A673 (cell line): Measurements from ENCODE around the gene FHIT. TPM values are rescaled to one million over a fixed set of nuclear protein-coding genes. Genes with fewer than 3 reads are reported as not detected.

Source experiments
- BruUV-seq: library from RNA; stranded (reverse); fragments of 400-500 nt; replicated peaks from 2 replicates; lab custom pipeline; 2021; lab: Mats Ljungman, UMichigan
- CTCF ChIA-PET: fragments of 300-600 bp; sonication (Branson Sonifier 250); formaldehyde crosslinking; loops from one replicate; lab custom pipeline; 2022; ENCODE audit warnings: antibody characterized with exemption; lab: Charles Lee
- POLR2A ChIA-PET: fragments of 300-600 bp; sonication (Branson Sonifier 250); formaldehyde crosslinking; loops from one replicate; lab custom pipeline; 2022; ENCODE audit warnings: antibody characterized with exemption; ENCODE audit not compliant: low non-redundant PET; lab: Charles Lee
- DNase-seq: peaks from one replicate; pipeline ENCODE4 v3.0.0-alpha.2; 2015; ENCODE audit warnings: low spot score
- H3K27ac ChIP-seq: fragments of 200-600 bp; sonication (generic); 2 replicates; pipeline ENCODE4 v1.5.1; 2016; ENCODE audit warnings: mixed run types, low read depth, mild to moderate bottlenecking, mixed read lengths, antibody characterized with exemption, low read length; ENCODE audit not compliant: poor library complexity, severe bottlenecking
- H3K27me3 ChIP-seq: fragments of 200-600 bp; sonication (generic); replicated peaks from 2 replicates; pipeline ENCODE4 v1.6.1; 2017; ENCODE audit warnings: mixed run types, low read depth, mild to moderate bottlenecking, mixed read lengths, antibody characterized with exemption, low read length; ENCODE audit not compliant: insufficient read depth, poor library complexity
- H3K36me3 ChIP-seq: fragments of 200-600 bp; sonication (generic); 2 replicates; pipeline ENCODE4 v1.6.1; 2016; ENCODE audit warnings: mixed run types, mild to moderate bottlenecking, mixed read lengths, antibody characterized with exemption, low read length; ENCODE audit not compliant: insufficient read depth, poor library complexity, severe bottlenecking
- H3K4me1 ChIP-seq: fragments of 200-600 bp; sonication (generic); 2 replicates; pipeline ENCODE4 v1.6.1; 2017; ENCODE audit warnings: mixed run types, mild to moderate bottlenecking, mixed read lengths, antibody characterized with exemption, low read length; ENCODE audit not compliant: insufficient read depth, poor library complexity, severe bottlenecking
- H3K4me3 ChIP-seq: fragments of 200-600 bp; sonication (generic); 2 replicates; pipeline ENCODE4 v1.5.1; 2016; ENCODE audit warnings: low read depth, mixed run types, mild to moderate bottlenecking, mixed read lengths, low read length; ENCODE audit not compliant: poor library complexity, severe bottlenecking
- H3K9me3 ChIP-seq: fragments of 200-600 bp; sonication (generic); 2 replicates; pipeline ENCODE4 v1.6.1; 2016; ENCODE audit warnings: mixed run types, low read depth, mild to moderate bottlenecking, mixed read lengths, antibody characterized with exemption, low read length; ENCODE audit not compliant: poor library complexity, severe bottlenecking
- EZH2 ChIP-seq: fragments of 200-600 bp; sonication (generic); IDR thresholded peaks from 2 replicates; pipeline ENCODE4 v1.6.1; 2017; ENCODE audit warnings: borderline replicate concordance, low read depth, mild to moderate bottlenecking, mixed read lengths, antibody characterized with exemption, low read length; ENCODE audit not compliant: poor library complexity, severe bottlenecking
- intact Hi-C: fragments of 100-400 bp; cut with micrococcal nuclease; formaldehyde crosslinking; loops from one replicate; pipeline ENCODE4 v1.10.0; 2022; ENCODE audit not compliant: unreplicated experiment
- total RNA-seq: library from RNA; stranded (reverse); gene quantifications from 2 replicates; pipeline ENCODE4 v1.2.3, GENCODE V29; 2021
- TF ChIP-seq, protein P1 (sequence below): fragments of 300-800, 200-600 bp; sonication (generic); conservative IDR thresholded peaks from 2 replicates; pipeline ENCODE4 v1.5.1; 2017; ENCODE audit warnings: low read depth, mild to moderate bottlenecking, antibody characterized with exemption, low read length, moderate library complexity, mixed read lengths

FHIT gene
- total RNA-seq, 1 experiment from 2014 or later = not detected

DNA sequence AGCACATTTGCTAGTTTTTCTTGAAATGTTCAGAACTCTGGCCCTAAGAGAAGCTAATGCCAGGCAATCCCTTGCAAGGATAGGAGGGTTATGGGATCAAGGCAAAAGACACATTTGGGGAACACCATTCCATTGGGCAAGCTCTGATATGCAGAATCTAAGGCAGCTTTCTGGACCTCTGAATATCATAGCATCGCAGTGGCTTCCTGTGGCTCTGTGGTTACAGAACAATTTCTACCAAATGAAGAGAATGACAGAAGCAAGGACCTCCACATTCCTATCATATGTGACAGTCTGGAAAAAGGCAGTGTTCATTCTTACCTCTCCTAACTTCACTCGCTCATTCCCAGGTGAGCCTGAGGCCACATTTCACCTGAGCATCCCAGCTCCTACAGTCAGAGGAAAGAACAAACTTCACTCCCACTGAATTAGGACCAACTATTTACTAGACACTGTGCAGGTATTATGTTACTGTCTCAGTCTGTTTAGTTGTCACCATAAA, 1365.3 kb downstream of the FHIT start:
- TF ChIP-seq, protein P1, sequence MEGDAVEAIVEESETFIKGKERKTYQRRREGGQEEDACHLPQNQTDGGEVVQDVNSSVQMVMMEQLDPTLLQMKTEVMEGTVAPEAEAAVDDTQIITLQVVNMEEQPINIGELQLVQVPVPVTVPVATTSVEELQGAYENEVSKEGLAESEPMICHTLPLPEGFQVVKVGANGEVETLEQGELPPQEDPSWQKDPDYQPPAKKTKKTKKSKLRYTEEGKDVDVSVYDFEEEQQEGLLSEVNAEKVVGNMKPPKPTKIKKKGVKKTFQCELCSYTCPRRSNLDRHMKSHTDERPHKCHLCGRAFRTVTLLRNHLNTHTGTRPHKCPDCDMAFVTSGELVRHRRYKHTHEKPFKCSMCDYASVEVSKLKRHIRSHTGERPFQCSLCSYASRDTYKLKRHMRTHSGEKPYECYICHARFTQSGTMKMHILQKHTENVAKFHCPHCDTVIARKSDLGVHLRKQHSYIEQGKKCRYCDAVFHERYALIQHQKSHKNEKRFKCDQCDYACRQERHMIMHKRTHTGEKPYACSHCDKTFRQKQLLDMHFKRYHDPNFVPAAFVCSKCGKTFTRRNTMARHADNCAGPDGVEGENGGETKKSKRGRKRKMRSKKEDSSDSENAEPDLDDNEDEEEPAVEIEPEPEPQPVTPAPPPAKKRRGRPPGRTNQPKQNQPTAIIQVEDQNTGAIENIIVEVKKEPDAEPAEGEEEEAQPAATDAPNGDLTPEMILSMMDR = no peak
- TF ChIP-seq EZH2 = no peak
- Histone ChIP-seq H3K4me1 (no peaks in the 10 kb centered on the region), H3K27me3 (no peaks in the 10 kb centered on the region), H3K27ac (no peak overlapping the region), H3K4me3 (no peak overlapping the region), H3K9me3 (no peaks in the 10 kb centered on the region), H3K36me3 (no peaks in the 10 kb centered on the region)
- BruUV-seq = no TSS peak
- CTCF ChIA-PET = interaction anchor here (0.7 kb wide), 1 partner anchor 11 kb away, joined by 5 read pairs; no protein-coding TSS in a partner anchor
- POLR2A ChIA-PET = no interaction called here
- intact Hi-C loops = no loop called here
- no peak for DNase-seq

DNA sequence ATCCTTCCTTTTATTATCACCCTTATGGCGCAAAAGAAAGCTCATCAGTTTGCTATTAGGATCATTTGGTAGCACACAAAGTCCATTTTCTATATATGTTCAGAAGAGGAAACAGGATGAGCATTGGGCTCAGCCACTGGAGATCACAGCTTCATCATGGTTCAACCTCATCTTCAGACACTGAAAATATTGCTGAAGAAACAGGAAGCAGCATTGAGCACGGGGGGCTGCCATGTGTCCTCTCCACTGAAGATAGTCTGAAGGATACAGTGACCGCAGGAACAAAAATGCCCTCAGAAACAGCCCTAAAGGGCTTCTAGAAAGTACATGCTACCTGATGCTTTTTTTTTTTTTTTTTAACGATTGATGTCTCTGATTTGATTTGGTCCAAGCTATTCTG, 1366.2 kb downstream of the FHIT start:
- CTCF ChIA-PET = interaction anchor here (0.7 kb wide), 1 partner anchor 11 kb away, joined by 5 read pairs; no protein-coding TSS in a partner anchor
- no peak for TF ChIP-seq EZH2
- TF ChIP-seq, protein P1 = no peak
- no TSS peak for BruUV-seq
- Histone ChIP-seq H3K9me3 (no peaks in the 10 kb centered on the region), H3K27me3 (no peaks in the 10 kb centered on the region), H3K4me3 (no peak overlapping the region), H3K4me1 (no peaks in the 10 kb centered on the region), H3K27ac (no peak overlapping the region), H3K36me3 (no peaks in the 10 kb centered on the region)
- POLR2A ChIA-PET = no interaction called here
- no peak for DNase-seq
- intact Hi-C loops = no loop called here

DNA sequence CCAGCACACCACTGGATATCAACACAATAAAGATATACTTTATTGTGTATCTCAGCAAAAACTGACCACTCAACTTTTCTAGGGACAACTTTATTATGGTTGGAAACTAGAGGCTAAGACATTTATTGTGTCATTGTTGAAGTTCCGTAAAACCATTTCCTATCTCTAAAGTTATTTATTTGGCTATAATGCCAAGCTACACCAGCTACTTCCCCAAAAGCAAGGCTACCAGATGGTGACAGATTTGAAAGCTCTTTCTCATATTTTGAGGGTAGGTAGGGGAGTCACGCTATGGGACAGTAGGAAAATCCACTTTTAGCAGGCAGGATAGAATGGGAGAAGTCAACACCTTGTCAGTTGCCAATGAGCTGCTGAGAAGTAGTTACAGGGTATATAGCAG, 1366.8 kb downstream of the FHIT start:
- BruUV-seq = no TSS peak
- TF ChIP-seq, protein P1 = no peak
- TF ChIP-seq EZH2 = no peak
- no peak for DNase-seq
- Histone ChIP-seq H3K27me3 (no peaks in the 10 kb centered on the region), H3K9me3 (no peaks in the 10 kb centered on the region), H3K4me1 (no peaks in the 10 kb centered on the region), H3K27ac (no peak overlapping the region), H3K36me3 (no peaks in the 10 kb centered on the region), H3K4me3 (no peak overlapping the region)
- POLR2A ChIA-PET = no interaction called here
- intact Hi-C loops = no loop called here
- CTCF ChIA-PET = no interaction called here
